Liver (tissue), 9 donors: ENCODE measurements around the gene ZSCAN16. TPM values are rescaled to one million over a fixed set of nuclear protein-coding genes. Genes with fewer than 3 reads are reported as not detected.
A peak's percentile ranks its signal among the peaks of the same experiment; 100 is the strongest.
"Not testable (repeated sequence)": the region's sequence is repeated elsewhere in the genome, so short reads cannot be mapped to it uniquely, and the experiment has no call there.

Experiments used
- DNase-seq: peaks from one replicate; pipeline ENCODE4 v3.0.0-alpha.2; 2017; ENCODE audit warnings: low spot score
- H3K27ac ChIP-seq, 2 donors: one replicate each; pipeline ENCODE4 v1.7.0; 2013; ENCODE audit warnings: inconsistent platforms in 2 of 2, low read length in 2 of 2, control low read depth in 1 of 2, low read depth in 1 of 2, mild to moderate bottlenecking in 1 of 2
- H3K27me3 ChIP-seq, 4 donors: one replicate each; pipeline versions ENCODE4 v1.6.1 to v1.7.0; 2013; ENCODE audit warnings: low read length in 3 of 4, inconsistent platforms in 1 of 4, mild to moderate bottlenecking in 1 of 4, moderate library complexity in 1 of 4; ENCODE audit not compliant: control insufficient read depth in 4 of 4, insufficient read depth in 4 of 4
- H3K36me3 ChIP-seq, 4 donors: one replicate each; pipeline versions ENCODE4 v1.6.1 to v1.7.0; 2013; ENCODE audit warnings: low read length in 3 of 4, mild to moderate bottlenecking in 3 of 4, low read depth in 1 of 4, moderate library complexity in 1 of 4; ENCODE audit not compliant: control insufficient read depth in 4 of 4, insufficient read depth in 3 of 4
- H3K4me1 ChIP-seq, 4 donors: one replicate each; pipeline versions ENCODE4 v1.6.1 to v1.7.0; 2013; ENCODE audit warnings: low read length in 3 of 4, mild to moderate bottlenecking in 3 of 4, moderate library complexity in 1 of 4; ENCODE audit not compliant: control insufficient read depth in 4 of 4, insufficient read depth in 4 of 4
- H3K4me3 ChIP-seq, 3 donors: one replicate each; pipeline versions ENCODE4 v1.6.1 to v1.7.0; 2013; ENCODE audit warnings: low read length in 3 of 3, control low read depth in 1 of 3, low read depth in 1 of 3, mild to moderate bottlenecking in 1 of 3
- H3K9ac ChIP-seq, 2 donors: one replicate each; pipeline ENCODE4 v1.7.0; 2013; ENCODE audit warnings: low read length in 2 of 2, mild to moderate bottlenecking in 2 of 2, moderate library complexity in 2 of 2, control low read depth in 1 of 2, low read depth in 1 of 2
- H3K9me3 ChIP-seq, 4 donors: one replicate each; pipeline versions ENCODE4 v1.6.1 to v1.7.0; 2013; ENCODE audit warnings: low read length in 3 of 4; ENCODE audit not compliant: control insufficient read depth in 4 of 4
- ATF3 ChIP-seq: IDR thresholded peaks from 2 replicates; pipeline ENCODE4 v1.6.1; 2016; ENCODE audit warnings: antibody characterized with exemption
- EGR1 ChIP-seq, 2 donors: IDR thresholded peaks; 2 replicates each; pipeline ENCODE4 v1.6.1; 2016 to 2018; ENCODE audit warnings: antibody characterized with exemption in 2 of 2, low read depth in 2 of 2
- FOXA1 ChIP-seq: IDR thresholded peaks from 2 replicates; pipeline ENCODE4 v1.6.1; 2016; ENCODE audit warnings: antibody characterized with exemption
- FOXA2 ChIP-seq: IDR thresholded peaks from 2 replicates; pipeline ENCODE4 v1.6.1; 2016; ENCODE audit warnings: antibody characterized with exemption
- GABPA ChIP-seq, 2 donors: IDR thresholded peaks in 1 of 2; conservative IDR thresholded peaks in 1 of 2; 2 replicates each; pipeline ENCODE4 v1.6.1; 2016; ENCODE audit warnings: antibody characterized with exemption in 2 of 2, mild to moderate bottlenecking in 1 of 2, moderate library complexity in 1 of 2
- HNF4A ChIP-seq, 2 donors: conservative IDR thresholded peaks; 2 replicates each; pipeline ENCODE4 v1.6.1; 2016; ENCODE audit warnings: antibody characterized with exemption in 2 of 2, mild to moderate bottlenecking in 2 of 2
- HNF4G ChIP-seq: IDR thresholded peaks from 2 replicates; pipeline ENCODE4 v1.6.1; 2016; ENCODE audit warnings: antibody characterized with exemption
- MAX ChIP-seq: IDR thresholded peaks from 2 replicates; pipeline ENCODE4 v1.6.1; 2016; ENCODE audit warnings: antibody characterized with exemption
- NR2F2 ChIP-seq: IDR thresholded peaks from 2 replicates; pipeline ENCODE4 v1.6.1; 2016; ENCODE audit warnings: antibody characterized with exemption
- RAD21 ChIP-seq, 2 donors: IDR thresholded peaks; 2 replicates each; pipeline ENCODE4 v1.6.1; 2016; ENCODE audit warnings: antibody characterized with exemption in 2 of 2, mild to moderate bottlenecking in 2 of 2
- SP1 ChIP-seq: IDR thresholded peaks from 2 replicates; pipeline ENCODE4 v1.6.1; 2018; ENCODE audit warnings: antibody characterized with exemption, mild to moderate bottlenecking
- TAF1 ChIP-seq: conservative IDR thresholded peaks from 2 replicates; pipeline ENCODE4 v1.6.1; 2016; ENCODE audit warnings: antibody characterized with exemption, mild to moderate bottlenecking
- WGBS: extraction: QIAGEN DNeasy Blood & Tissue Kit; methylation state at CpG from one replicate; pipeline ENCODE4 v1.1.7; 2013; 5-methylcytosine and 5-hydroxymethylcytosine counted together
- polyA plus RNA-seq, 2 donors: library from polyadenylated mRNA; stranded (reverse) in 1 of 2; unstranded in 1 of 2; fragments of 200-250 nt in 1 of 2; fragments of >200 nt in 1 of 2; fragmentation: Nextera tagmentation in 1 of 2; extraction: Ambion mirVana in 1 of 2; gene quantifications; one replicate each; pipeline versions ENCODE4 v1.2.1 to v1.2.3, GENCODE V29; 2013 to 2015
- total RNA-seq, 2 donors: library from RNA; depleted of rRNA; stranded (reverse); fragments of >200 nt; gene quantifications; one replicate each; pipeline ENCODE4 v1.2.3, GENCODE V29; 2014
- TF ChIP-seq, protein P1 (sequence below): fragments of 150-350 bp; IDR thresholded peaks from 2 replicates; pipeline ENCODE4 v1.5.1; 2017; ENCODE audit warnings: improper control_type of control experiment, low read depth, low read length; ENCODE audit not compliant: missing input control
- TF ChIP-seq, protein P2 (sequence below): IDR thresholded peaks from 2 replicates; pipeline ENCODE4 v1.6.1; 2016; ENCODE audit warnings: antibody characterized with exemption
- TF ChIP-seq, protein P3 (sequence below): IDR thresholded peaks from 2 replicates; pipeline ENCODE4 v1.6.1; 2016; ENCODE audit warnings: antibody characterized with exemption, mild to moderate bottlenecking
- donor health status: healthy.
- donor health status: healthy.
- donor health status: healthy.
- donor health status: healthy.
- donor health status: healthy.

Gene ZSCAN16
- total and polyA plus RNA-seq, 4 donors, result 1.5 to 3.5 (median 2.7) TPM

DNA sequence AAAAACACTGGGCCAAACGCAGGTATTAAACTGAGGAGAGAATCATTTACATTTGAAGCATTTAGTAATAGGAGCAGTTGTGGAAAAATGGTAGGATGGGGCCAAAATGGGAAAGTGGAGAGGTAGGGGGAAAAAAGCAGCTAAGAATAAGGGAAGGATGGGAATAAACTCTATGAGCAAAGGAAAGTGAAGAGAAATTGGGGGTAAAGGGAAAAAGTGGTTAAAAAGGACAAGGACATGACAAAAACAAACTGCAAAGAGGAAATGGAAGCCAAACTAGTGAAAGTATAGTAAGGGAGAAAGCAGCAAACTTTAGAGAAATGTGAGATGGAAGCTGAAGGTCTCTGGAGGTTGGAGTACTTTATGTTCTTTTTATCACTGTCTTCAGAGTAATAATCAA lies 6.2 kb upstream of the ZSCAN16 start (continued):
- no peak for TF ChIP-seq SP1

- no peak overlapping the region for H3K27ac ChIP-seq
- H3K36me3 ChIP-seq, result peaks cover 2 to 15% (median 10%) of the 10 kb centered on the region in 4 donors
- H3K27me3 ChIP-seq, result no peaks in the 10 kb centered on the region
- H3K9ac ChIP-seq, result no peak overlapping the region
- no peak overlapping the region for H3K4me3 ChIP-seq
- DNase-seq, result no peak
- H3K9me3 ChIP-seq, result no peaks in the 10 kb centered on the region
- whole genome bisulfite sequencing, result 92% methylated on average over 2 of the region's 2 CpGs
- TF ChIP-seq HNF4A (conservative IDR thresholded peaks at IDR 0.05) (no peak), ATF3 (no peak), FOXA1 (no peak), HNF4G (no peak), SP1 (no peak), EGR1 (IDR thresholded peaks at IDR 0.05; ENCODE audit: low read depth in 2 of 2) (no peak), RAD21 (IDR thresholded peaks at IDR 0.05) (no peak), GABPA (IDR thresholded peaks at IDR 0.05 in 1 of 2, conservative IDR thresholded peaks at IDR 0.05 in 1 of 2) (no peak), TAF1 (no peak), NR2F2 (no peak), MAX (no peak)
- TF ChIP-seq, protein P1, sequence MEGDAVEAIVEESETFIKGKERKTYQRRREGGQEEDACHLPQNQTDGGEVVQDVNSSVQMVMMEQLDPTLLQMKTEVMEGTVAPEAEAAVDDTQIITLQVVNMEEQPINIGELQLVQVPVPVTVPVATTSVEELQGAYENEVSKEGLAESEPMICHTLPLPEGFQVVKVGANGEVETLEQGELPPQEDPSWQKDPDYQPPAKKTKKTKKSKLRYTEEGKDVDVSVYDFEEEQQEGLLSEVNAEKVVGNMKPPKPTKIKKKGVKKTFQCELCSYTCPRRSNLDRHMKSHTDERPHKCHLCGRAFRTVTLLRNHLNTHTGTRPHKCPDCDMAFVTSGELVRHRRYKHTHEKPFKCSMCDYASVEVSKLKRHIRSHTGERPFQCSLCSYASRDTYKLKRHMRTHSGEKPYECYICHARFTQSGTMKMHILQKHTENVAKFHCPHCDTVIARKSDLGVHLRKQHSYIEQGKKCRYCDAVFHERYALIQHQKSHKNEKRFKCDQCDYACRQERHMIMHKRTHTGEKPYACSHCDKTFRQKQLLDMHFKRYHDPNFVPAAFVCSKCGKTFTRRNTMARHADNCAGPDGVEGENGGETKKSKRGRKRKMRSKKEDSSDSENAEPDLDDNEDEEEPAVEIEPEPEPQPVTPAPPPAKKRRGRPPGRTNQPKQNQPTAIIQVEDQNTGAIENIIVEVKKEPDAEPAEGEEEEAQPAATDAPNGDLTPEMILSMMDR, result no peak
- peaks cover 0 to 17% (median 11%) of the 10 kb centered on the region in 4 donors for H3K4me1 ChIP-seq
Observed at GRCh38 chr6:28121876-28122275, 2.5 kb upstream of the ZSCAN16 start.

DNA sequence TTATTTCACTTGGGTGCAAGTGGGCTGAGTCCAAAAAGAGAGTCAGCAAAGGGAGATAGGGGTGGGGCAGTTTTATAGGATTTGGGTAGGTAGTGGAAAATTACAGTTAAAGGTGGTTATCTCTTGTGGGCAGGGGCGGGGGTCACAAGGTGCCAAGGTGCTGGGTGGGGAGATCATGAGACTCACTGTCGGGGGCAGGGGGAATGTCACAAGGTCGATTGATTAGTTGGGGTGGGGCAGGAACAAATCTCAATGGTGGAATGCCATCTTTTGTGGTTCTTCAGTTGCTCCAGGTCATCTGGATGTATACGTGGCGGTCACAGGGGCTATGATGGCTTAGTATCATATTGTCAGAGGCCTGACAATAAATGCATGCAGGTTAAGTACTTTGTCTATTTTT lies 2.1 kb upstream of the ZSCAN16 start:
- H3K4me3 ChIP-seq, result not testable (repeated sequence)
- H3K36me3 ChIP-seq, result peaks cover 3 to 15% (median 11%) of the 10 kb centered on the region in 4 donors

GRCh38 chr6:28124971-28125353 lies 553 bp downstream of the ZSCAN16 start:
- no peaks in the 10 kb centered on the region for H3K9me3 ChIP-seq
- no peak for DNase-seq
- no peak overlapping the region for H3K27ac ChIP-seq
- H3K27me3 ChIP-seq, result no peaks in the 10 kb centered on the region
- TF ChIP-seq FOXA2 (no peak), GABPA (IDR thresholded peaks at IDR 0.05 in 1 of 2, conservative IDR thresholded peaks at IDR 0.05 in 1 of 2) (no peak), EGR1 (IDR thresholded peaks at IDR 0.05; ENCODE audit: low read depth in 2 of 2) (no peak), TAF1 (no peak), NR2F2 (no peak), SP1 (no peak)
- TF ChIP-seq, protein P2, sequence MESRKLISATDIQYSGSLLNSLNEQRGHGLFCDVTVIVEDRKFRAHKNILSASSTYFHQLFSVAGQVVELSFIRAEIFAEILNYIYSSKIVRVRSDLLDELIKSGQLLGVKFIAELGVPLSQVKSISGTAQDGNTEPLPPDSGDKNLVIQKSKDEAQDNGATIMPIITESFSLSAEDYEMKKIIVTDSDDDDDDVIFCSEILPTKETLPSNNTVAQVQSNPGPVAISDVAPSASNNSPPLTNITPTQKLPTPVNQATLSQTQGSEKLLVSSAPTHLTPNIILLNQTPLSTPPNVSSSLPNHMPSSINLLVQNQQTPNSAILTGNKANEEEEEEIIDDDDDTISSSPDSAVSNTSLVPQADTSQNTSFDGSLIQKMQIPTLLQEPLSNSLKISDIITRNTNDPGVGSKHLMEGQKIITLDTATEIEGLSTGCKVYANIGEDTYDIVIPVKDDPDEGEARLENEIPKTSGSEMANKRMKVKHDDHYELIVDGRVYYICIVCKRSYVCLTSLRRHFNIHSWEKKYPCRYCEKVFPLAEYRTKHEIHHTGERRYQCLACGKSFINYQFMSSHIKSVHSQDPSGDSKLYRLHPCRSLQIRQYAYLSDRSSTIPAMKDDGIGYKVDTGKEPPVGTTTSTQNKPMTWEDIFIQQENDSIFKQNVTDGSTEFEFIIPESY, result no peak
- TF ChIP-seq, protein P3, sequence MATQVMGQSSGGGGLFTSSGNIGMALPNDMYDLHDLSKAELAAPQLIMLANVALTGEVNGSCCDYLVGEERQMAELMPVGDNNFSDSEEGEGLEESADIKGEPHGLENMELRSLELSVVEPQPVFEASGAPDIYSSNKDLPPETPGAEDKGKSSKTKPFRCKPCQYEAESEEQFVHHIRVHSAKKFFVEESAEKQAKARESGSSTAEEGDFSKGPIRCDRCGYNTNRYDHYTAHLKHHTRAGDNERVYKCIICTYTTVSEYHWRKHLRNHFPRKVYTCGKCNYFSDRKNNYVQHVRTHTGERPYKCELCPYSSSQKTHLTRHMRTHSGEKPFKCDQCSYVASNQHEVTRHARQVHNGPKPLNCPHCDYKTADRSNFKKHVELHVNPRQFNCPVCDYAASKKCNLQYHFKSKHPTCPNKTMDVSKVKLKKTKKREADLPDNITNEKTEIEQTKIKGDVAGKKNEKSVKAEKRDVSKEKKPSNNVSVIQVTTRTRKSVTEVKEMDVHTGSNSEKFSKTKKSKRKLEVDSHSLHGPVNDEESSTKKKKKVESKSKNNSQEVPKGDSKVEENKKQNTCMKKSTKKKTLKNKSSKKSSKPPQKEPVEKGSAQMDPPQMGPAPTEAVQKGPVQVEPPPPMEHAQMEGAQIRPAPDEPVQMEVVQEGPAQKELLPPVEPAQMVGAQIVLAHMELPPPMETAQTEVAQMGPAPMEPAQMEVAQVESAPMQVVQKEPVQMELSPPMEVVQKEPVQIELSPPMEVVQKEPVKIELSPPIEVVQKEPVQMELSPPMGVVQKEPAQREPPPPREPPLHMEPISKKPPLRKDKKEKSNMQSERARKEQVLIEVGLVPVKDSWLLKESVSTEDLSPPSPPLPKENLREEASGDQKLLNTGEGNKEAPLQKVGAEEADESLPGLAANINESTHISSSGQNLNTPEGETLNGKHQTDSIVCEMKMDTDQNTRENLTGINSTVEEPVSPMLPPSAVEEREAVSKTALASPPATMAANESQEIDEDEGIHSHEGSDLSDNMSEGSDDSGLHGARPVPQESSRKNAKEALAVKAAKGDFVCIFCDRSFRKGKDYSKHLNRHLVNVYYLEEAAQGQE, result no peak
- H3K36me3 ChIP-seq, result peaks cover 3 to 20% (median 12%) of the 10 kb centered on the region in 4 donors
- WGBS, result 13% methylated on average over 6 of the region's 6 CpGs
- peak overlapping the region; percentile 73 to 87 (median 83) for H3K4me3 ChIP-seq
- no peak overlapping the region for H3K9ac ChIP-seq
- H3K4me1 ChIP-seq, result peaks cover 0 to 17% (median 11%) of the 10 kb centered on the region in 4 donors

More for the DNA sequence above, 2.1 kb upstream of the ZSCAN16 start:
- H3K27ac ChIP-seq, H3K9me3 ChIP-seq, DNase-seq, H3K9ac ChIP-seq, H3K27me3 ChIP-seq: not testable (repeated sequence)
- WGBS, result 91% methylated on average over 5 of the region's 5 CpGs
- H3K4me1 ChIP-seq, result peaks cover 0 to 17% (median 11%) of the 10 kb centered on the region in 4 donors
